ENCODE measurements around the gene VPS51. TPM values are rescaled to one million over a fixed set of nuclear protein-coding genes. Genes with fewer than 3 reads are reported as not detected.

VPS51 gene
- total and polyA plus RNA-seq, 10 of the 15 experiments (the other 5 are each of a cell fraction or from before 2014, with no cell fraction given) = 1.5 to 279 (median 53.2) TPM

- ATAC-seq (0 out of 3 replicates have a peak, but pooled peaks have one; percentile 12), DNase-seq (ENCODE audit: low read depth, low spot score) (no peak), FAIRE-seq (no peak)
- TF ChIP-seq SIN3A (IDR thresholded peaks at IDR 0.05; ENCODE audit: low read depth, low read length) (no peak), PKNOX1 (IDR thresholded peaks at IDR 0.05) (peak; percentile 45; the same call in 1 of the 2 replicates), TCF3 (IDR thresholded peaks at IDR 0.05; ENCODE audit: borderline replicate concordance, insufficient read depth, low read depth, low read length) (peak; percentile 93), RUNX3 (IDR thresholded peaks at IDR 0.05; ENCODE audit: low read length) (peak; percentile 82), ATF7 (IDR thresholded peaks at IDR 0.05; ENCODE audit: low read depth) (no peak), BHLHE40 (IDR thresholded peaks at IDR 0.05; ENCODE audit: borderline replicate concordance in 1 of 2, low read depth in 2 of 2, low read length in 1 of 2) (0 out of 4 replicates have a peak, but pooled peaks of 1 of the 2 experiments have one; percentile 14), TCF12 (IDR thresholded peaks at IDR 0.05; ENCODE audit: low read depth, low read length) (peak; percentile 88)
- TF ChIP-seq, protein P1, sequence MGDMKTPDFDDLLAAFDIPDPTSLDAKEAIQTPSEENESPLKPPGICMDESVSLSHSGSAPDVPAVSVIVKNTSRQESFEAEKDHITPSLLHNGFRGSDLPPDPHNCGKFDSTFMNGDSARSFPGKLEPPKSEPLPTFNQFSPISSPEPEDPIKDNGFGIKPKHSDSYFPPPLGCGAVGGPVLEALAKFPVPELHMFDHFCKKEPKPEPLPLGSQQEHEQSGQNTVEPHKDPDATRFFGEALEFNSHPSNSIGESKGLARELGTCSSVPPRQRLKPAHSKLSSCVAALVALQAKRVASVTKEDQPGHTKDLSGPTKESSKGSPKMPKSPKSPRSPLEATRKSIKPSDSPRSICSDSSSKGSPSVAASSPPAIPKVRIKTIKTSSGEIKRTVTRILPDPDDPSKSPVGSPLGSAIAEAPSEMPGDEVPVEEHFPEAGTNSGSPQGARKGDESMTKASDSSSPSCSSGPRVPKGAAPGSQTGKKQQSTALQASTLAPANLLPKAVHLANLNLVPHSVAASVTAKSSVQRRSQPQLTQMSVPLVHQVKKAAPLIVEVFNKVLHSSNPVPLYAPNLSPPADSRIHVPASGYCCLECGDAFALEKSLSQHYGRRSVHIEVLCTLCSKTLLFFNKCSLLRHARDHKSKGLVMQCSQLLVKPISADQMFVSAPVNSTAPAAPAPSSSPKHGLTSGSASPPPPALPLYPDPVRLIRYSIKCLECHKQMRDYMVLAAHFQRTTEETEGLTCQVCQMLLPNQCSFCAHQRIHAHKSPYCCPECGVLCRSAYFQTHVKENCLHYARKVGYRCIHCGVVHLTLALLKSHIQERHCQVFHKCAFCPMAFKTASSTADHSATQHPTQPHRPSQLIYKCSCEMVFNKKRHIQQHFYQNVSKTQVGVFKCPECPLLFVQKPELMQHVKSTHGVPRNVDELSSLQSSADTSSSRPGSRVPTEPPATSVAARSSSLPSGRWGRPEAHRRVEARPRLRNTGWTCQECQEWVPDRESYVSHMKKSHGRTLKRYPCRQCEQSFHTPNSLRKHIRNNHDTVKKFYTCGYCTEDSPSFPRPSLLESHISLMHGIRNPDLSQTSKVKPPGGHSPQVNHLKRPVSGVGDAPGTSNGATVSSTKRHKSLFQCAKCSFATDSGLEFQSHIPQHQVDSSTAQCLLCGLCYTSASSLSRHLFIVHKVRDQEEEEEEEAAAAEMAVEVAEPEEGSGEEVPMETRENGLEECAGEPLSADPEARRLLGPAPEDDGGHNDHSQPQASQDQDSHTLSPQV (IDR thresholded peaks at IDR 0.05) = no peak
- TF ChIP-seq, protein P2, sequence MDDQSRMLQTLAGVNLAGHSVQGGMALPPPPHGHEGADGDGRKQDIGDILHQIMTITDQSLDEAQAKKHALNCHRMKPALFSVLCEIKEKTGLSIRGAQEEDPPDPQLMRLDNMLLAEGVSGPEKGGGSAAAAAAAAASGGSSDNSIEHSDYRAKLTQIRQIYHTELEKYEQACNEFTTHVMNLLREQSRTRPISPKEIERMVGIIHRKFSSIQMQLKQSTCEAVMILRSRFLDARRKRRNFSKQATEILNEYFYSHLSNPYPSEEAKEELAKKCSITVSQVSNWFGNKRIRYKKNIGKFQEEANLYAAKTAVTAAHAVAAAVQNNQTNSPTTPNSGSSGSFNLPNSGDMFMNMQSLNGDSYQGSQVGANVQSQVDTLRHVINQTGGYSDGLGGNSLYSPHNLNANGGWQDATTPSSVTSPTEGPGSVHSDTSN (IDR thresholded peaks at IDR 0.05; ENCODE audit: insufficient replicate concordance, low read depth, low read length) = peak; percentile 72
- intact Hi-C loops (cut with micrococcal nuclease; ENCODE audit: unreplicated experiment) (no loop called here), in situ Hi-C loops (cut with MboI) (no loop called here)
- no peak overlapping the region for H3K4me3 ChIP-seq
- H2AFZ ChIP-seq (ENCODE audit: control insufficient read depth, low read depth, low read length) = no peak overlapping the region; the same call in 1 of the 2 replicates
- H3K9me3 ChIP-seq (replicated peaks; ENCODE audit: control insufficient read depth, insufficient read depth, low read length) = no peaks in the 10 kb centered on the region
- WGBS (ENCODE audit: insufficient coverage, insufficient replicate concordance, low lambda C conversion rate, missing lambda C conversion rate) = 37% methylated on average over 10 of the region's 10 CpGs
- no peaks in the 10 kb centered on the region for H3K27me3 ChIP-seq (replicated peaks in 1 of 2; ENCODE audit: control insufficient read depth in 2 of 2, insufficient read depth in 2 of 2, low read length in 1 of 2)
- H3K36me3 ChIP-seq (ENCODE audit: control insufficient read depth in 2 of 2, insufficient read depth in 2 of 2, low read length in 1 of 2) = no peaks in the 10 kb centered on the region
- RAD21 ChIA-PET (ENCODE audit: unreplicated experiment) = no interaction called here
- POLR2A ChIA-PET = no interaction called here
- no peak overlapping the region for H3K27ac ChIP-seq (ENCODE audit: control insufficient read depth, insufficient read depth)
- H3K9ac ChIP-seq (ENCODE audit: control insufficient read depth, insufficient read depth, low read length) = no peak overlapping the region
- H4K20me1 ChIP-seq (ENCODE audit: control insufficient read depth, insufficient read depth) = no peaks in the 10 kb centered on the region
- no TSS peak for BruUV-seq (replicated peaks)
- SMC1A ChIA-PET (ENCODE audit: uncharacterized antibody, unreplicated experiment) = no interaction called here
- no peaks in the 10 kb centered on the region for H3K79me2 ChIP-seq (ENCODE audit: control insufficient read depth, insufficient read depth, low read length)
- CTCF ChIA-PET = interaction anchor here (1.1 kb wide), 2 partner anchors 57 to 213 kb away, joined by 3 read pairs; partner anchors contain the start of gene ZNHIT2
- H3K4me2 ChIP-seq (ENCODE audit: control insufficient read depth, insufficient read depth) = no peak overlapping the region
- H3K4me1 ChIP-seq (ENCODE audit: control insufficient read depth, insufficient read depth, low read length) = peaks cover 24% of the 10 kb centered on the region
Observed at GRCh38 chr11:65059959-65060824, 35.8 kb upstream of the VPS51 start.

Measured in GM12878 (cell line).